ENCODE results near the gene RRAGD.
"Not testable (repeated sequence)": the region's sequence is repeated elsewhere in the genome, so short reads cannot be mapped to it uniquely, and the experiment has no call there.

Gene RRAGD

GRCh38 chr6:89411145-89412070 lies 665 bp downstream of the RRAGD start:
- DNase-seq, result peak; percentile 68

DNA sequence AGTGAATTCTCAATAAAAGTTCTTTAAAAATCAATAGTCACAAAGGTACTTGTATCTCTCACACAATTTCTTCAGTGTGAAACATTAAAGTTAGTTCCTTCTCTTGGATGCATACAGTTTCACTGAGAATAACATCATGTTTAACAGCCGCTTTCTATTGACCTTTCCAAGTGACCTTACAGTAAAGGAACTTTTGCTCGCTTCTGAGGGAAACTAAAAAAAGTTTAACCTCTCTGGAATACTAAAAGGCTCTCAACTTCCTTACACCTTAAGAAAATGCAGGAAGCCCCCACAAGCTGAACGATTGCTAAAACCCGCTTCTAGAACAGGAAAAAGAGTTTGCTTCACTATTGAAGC lies 1.3 kb downstream of the RRAGD start:
- DNase-seq, result no peak

GRCh38 chr6:89410231-89410761 lies 1.8 kb downstream of the RRAGD start:
- DNase-seq, result no peak

DNA sequence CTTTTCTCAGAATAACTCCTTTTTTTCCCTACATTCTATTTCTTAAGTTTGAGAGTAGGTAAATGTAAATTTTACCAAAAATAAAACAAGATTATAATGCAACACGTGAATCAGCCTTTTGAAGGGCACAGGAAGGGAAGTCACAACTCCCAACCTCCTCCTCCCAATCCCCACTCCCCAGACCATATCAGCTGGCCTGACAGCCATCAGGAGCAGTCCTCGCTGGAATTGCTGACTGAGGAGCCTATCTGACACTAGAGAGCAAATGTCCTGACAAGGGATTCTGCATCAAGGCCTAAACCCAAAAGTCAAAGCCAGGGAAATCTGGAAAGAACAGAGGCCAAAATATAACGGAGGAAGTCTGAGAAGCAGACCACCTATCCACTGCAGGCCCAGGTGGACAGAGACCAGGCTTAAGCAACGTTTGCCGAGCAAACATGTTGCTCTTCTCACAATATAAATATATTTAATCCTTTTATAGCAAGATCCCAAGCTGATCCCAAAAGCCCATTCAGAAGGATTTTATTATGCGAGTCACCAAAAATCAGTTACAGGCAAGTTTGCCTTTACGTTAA lies 2.5 kb downstream of the RRAGD start:
- DNase-seq, result no peak

DNA sequence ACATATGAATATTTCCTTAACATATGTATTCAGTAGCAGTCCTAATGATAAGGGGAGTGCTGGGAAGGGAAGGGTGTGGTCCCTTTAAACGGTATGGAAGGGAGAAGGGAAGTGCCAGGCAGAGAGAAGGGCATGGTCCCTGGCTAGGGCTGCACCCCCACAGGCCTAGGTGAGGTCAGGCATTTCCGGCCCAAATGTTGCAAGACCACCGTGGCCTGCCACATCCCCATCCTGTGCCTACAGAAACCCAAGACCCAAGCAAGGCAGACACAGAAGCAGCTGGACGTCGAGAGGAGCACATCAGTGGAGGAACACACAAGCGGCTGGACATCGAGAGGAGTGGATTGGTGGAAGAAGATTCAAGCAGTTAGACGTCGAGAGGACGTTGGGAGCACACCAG lies 5.9 kb downstream of the RRAGD start:
- no peak for DNase-seq

GRCh38 chr6:89404512-89404911 lies 7.6 kb downstream of the RRAGD start:
- DNase-seq, result no peak

- DNase-seq, result no peak
These were observed 9.3 kb downstream of the RRAGD start for GRCh38 chr6:89402776-89403175.

- DNase-seq, result peak; percentile 53
These were observed 11.1 kb downstream of the RRAGD start for GRCh38 chr6:89400912-89401399.

- DNase-seq, result no peak
These were observed 12.0 kb downstream of the RRAGD start for GRCh38 chr6:89400050-89400449.

DNA sequence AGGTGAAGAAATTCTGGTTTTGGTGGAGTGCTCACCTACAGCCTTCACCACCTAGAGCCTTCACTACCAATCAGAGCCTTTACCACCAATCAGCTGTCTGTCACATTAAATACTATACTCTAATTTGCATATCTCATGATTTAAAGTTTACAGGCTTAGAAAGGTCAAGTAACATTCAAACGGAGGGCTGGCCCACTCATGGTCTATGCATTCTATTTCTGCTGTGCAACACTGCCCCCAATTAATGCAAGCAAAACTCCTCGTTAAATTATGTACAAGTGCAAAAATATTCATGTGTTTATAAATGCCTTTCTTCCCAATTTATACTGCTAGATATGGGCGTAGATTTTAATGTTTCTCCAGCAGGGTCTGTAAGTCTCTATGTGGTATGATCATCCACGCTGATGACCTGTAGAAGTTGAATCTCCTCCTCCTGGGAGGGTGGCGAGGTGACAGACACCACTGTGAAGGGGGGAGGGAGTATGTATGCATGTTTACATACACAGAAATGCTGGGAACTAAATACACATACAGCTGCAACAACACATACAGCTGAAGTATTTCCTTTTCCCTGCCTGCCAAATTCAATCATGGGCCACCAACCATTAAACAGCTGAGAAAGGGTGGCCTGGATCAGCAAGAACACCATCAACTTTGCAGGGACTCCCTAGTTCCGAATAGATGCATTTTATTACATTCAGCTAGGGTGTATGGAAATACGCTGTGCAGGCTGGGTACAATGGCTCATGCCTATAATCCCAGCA lies 13.1 kb downstream of the RRAGD start:
- no peak for DNase-seq

- DNase-seq, result not testable (repeated sequence)
These were observed 14.2 kb downstream of the RRAGD start for GRCh38 chr6:89397884-89398283.

GRCh38 chr6:89393659-89394058 lies 18.4 kb downstream of the RRAGD start:
- DNase-seq, result no peak

- DNase-seq, result no peak
These were observed 19.2 kb downstream of the RRAGD start for GRCh38 chr6:89392823-89393222.

- DNase-seq, result no peak
These were observed 23.2 kb downstream of the RRAGD start for GRCh38 chr6:89388846-89389245.

- DNase-seq, result no peak
These were observed 24.4 kb downstream of the RRAGD start for GRCh38 chr6:89387516-89388201.

DNA sequence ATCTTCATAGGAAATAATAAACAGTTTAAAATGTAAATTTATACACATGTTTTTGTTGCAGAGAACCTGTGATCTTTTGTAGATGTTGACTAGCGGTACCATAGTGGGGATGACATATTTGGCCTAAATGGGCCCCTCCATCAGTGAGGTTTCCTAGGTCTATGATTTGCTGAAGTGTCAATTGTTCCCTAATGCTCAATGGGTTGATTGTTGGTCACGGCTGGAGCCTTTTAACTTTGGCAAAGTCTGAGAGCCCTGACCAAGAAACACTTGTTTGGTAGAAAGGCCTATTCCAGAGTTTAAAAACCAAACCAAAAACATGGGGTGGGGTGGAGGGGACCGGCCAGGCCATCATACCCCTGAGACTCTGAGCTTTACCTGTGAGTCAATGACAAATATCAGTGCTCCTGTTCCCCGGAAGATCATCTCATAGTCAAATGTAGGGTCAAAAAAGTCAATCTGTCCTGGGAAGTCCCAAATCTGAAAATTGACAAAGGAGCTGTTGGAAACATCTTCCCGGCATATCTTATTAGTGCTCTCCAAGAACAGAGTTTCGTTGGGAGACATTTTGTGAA lies 25.1 kb downstream of the RRAGD start:
- no peak for DNase-seq

DNA sequence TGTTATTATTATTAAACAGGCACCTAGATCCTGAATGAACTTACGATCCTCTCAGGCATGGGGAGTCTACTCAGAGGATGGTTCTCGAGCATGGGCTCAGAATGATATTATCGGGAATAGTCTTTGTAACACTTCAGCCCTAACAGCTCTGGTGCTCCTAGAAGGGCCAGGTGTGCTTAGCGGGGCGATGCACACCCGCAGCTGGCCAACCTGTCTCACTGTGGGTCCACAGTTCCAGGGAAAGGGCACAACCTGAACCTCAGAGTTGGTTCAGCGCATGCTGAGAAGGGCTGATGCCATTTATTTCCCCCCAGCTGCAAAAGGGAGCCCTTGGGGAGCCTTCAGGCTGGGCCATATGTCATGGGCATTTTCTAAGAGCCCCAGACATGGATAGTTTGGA lies 26.2 kb downstream of the RRAGD start:
- DNase-seq, result no peak

GRCh38 chr6:89385156-89385667 lies 26.9 kb downstream of the RRAGD start:
- DNase-seq, result no peak

GRCh38 chr6:89381031-89381430 lies 31.0 kb downstream of the RRAGD start:
- no peak for DNase-seq

- DNase-seq, result no peak
These were observed 32.8 kb downstream of the RRAGD start for GRCh38 chr6:89379281-89379680.

GRCh38 chr6:89378628-89379027 lies 33.4 kb downstream of the RRAGD start:
- DNase-seq, result no peak
